Peyer's patch (tissue), 4 donors: ENCODE data around the gene ABHD1. TPM values are rescaled to one million over a fixed set of nuclear protein-coding genes. Genes with fewer than 3 reads are reported as not detected.
A peak's percentile ranks its signal among the peaks of the same experiment; 100 is the strongest.

ENCODE experiments used
- DNase-seq, 3 donors: peaks; one replicate each; pipeline ENCODE4 v3.0.0-alpha.2; 2017 to 2019
- H3K27ac ChIP-seq, 4 donors: fragments of 200-600 bp; sonication (generic); one replicate each; pipeline ENCODE4 v1.5.1; 2016 to 2019
- H3K27me3 ChIP-seq, 2 donors: fragments of 200-600 bp; sonication (generic); one replicate each; pipeline ENCODE4 v1.5.1; 2019
- H3K36me3 ChIP-seq, 3 donors: fragments of 200-600 bp; sonication (generic); one replicate each; pipeline ENCODE4 v1.5.1; 2016 to 2019
- H3K4me1 ChIP-seq, 4 donors: fragments of 200-600 bp; sonication (generic); one replicate each; pipeline ENCODE4 v1.5.1; 2016 to 2019
- H3K4me3 ChIP-seq, 4 donors: fragments of 200-600 bp; sonication (generic); 1 replicate in 3 of 4; 2 replicates in 1 of 4; pipeline ENCODE4 v1.5.1; 2016 to 2019; ENCODE audit warnings: mild to moderate bottlenecking in 1 of 4
- H3K9me3 ChIP-seq, 4 donors: fragments of 200-600 bp; sonication (generic); one replicate each; pipeline ENCODE4 v1.5.1; 2016 to 2019; ENCODE audit warnings: mild to moderate bottlenecking in 1 of 4
- POLR2A ChIP-seq, 2 donors: fragments of 450-650 bp; IDR thresholded peaks; one replicate each; pipeline ENCODE4 v1.5.1; 2017; ENCODE audit warnings: antibody characterized with exemption in 2 of 2, mild to moderate bottlenecking in 2 of 2, moderate library complexity in 2 of 2
- total RNA-seq, 4 donors: library from RNA; depleted of rRNA; stranded (reverse); fragments of >200 nt; gene quantifications; one replicate each; pipeline ENCODE4 v1.1.0, GENCODE V29; 2016
- TF ChIP-seq, protein P1 (sequence below), 6 experiments: fragments of 450-650 bp in 4 of 6; fragments of 200-600 bp in 2 of 6; sonication (generic) in 1 of 6; IDR thresholded peaks; one replicate each; pipeline ENCODE4 v1.5.1; 2017 to 2019; ENCODE audit warnings: antibody characterized with exemption in 6 of 6, mild to moderate bottlenecking in 3 of 6, moderate library complexity in 1 of 6

ABHD1 gene
- total RNA-seq, 4 donors from 2014 or later = 2.8 TPM; not detected in 3

DNA sequence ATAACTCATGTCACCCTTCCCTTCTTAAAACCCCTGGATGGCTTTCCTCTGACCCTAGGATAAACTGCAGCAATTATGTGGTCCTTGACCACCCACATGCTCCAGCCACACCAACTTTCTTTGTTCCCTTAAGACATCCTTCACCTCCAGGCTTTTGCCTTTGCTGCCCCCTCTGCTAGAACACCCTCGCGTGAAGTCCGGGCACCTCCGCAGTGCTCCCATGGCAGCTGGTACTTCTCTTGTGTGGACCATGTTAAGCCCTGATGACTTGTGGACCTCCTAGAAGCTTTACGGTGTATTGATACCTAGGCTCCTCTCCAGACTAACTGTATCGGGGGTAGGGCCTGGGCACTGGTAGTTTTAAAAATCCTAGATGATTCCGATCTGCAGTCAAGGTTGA, 824 bp upstream of the ABHD1 start:
- TF ChIP-seq POLR2A (IDR thresholded peaks at IDR 0.05) = no peak
- TF ChIP-seq, protein P1, sequence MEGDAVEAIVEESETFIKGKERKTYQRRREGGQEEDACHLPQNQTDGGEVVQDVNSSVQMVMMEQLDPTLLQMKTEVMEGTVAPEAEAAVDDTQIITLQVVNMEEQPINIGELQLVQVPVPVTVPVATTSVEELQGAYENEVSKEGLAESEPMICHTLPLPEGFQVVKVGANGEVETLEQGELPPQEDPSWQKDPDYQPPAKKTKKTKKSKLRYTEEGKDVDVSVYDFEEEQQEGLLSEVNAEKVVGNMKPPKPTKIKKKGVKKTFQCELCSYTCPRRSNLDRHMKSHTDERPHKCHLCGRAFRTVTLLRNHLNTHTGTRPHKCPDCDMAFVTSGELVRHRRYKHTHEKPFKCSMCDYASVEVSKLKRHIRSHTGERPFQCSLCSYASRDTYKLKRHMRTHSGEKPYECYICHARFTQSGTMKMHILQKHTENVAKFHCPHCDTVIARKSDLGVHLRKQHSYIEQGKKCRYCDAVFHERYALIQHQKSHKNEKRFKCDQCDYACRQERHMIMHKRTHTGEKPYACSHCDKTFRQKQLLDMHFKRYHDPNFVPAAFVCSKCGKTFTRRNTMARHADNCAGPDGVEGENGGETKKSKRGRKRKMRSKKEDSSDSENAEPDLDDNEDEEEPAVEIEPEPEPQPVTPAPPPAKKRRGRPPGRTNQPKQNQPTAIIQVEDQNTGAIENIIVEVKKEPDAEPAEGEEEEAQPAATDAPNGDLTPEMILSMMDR (IDR thresholded peaks at IDR 0.05) = no peak
- peaks cover 0 to 2% of the 10 kb centered on the region in 2 donors for H3K27me3 ChIP-seq
- H3K27ac ChIP-seq = peak overlapping the region in 1 of 4 donors; percentile 42
- no peak for DNase-seq
- H3K9me3 ChIP-seq = no peaks in the 10 kb centered on the region
- H3K36me3 ChIP-seq = no peaks in the 10 kb centered on the region
- peaks cover 4 to 28% (median 6%) of the 10 kb centered on the region in 4 donors for H3K4me1 ChIP-seq
- H3K4me3 ChIP-seq = peak overlapping the region in 3 of 4 donors; percentile 40 to 68 (median 61)

DNA sequence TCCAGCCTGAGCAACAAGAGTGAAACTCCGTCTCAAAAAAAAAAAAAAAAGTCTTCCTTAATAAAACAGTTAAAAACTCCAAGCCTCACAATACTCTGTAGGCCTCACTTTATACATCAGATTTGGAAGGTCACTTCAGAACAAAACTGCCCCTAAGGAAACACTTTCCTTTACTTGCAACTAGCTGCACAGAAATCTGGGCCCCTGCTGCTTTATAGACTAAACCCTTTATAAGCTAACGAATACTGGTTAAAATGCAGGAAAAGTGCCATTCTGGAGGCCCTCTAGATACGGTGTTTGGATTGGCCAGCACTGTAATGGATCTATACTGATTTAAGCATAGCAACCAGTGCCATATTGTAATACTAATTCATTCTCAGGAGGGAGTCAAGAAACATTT, 1.5 kb downstream of the ABHD1 start:
- Histone ChIP-seq H3K27me3 (no peaks in the 10 kb centered on the region), H3K36me3 (peaks cover 0 to 1% (median 0%) of the 10 kb centered on the region in 3 donors), H3K4me1 (peaks cover 0 to 13% (median 2%) of the 10 kb centered on the region in 4 donors), H3K4me3 (no peak overlapping the region), H3K27ac (no peak overlapping the region), H3K9me3 (no peaks in the 10 kb centered on the region)
- DNase-seq = no peak
- TF ChIP-seq POLR2A (IDR thresholded peaks at IDR 0.05) = no peak
- TF ChIP-seq, protein P1 (IDR thresholded peaks at IDR 0.05) = no peak

DNA sequence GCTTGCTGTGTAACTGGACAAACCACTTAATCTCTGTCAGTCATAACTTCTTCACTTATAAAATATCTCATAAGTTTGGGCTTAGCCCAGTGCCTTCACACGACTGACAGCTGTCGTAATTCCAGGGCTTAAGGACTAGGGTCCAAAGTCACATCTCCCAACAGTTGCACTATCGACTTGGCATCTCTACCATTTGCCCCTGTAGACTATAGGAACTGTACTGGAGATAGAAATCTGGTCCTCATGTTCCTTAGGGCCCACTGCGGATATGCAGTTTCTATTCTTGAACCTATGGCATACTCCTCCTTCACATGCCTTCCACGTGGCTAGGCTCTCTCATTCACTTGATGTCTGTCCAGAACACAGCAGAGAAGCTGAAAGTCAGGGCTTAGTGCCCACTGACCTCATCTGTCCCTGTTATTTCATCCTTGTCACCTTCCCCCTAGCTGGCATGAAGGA, 2.7 kb downstream of the ABHD1 start:
- TF ChIP-seq, protein P1 (IDR thresholded peaks at IDR 0.05) = no peak
- no peak for TF ChIP-seq POLR2A (IDR thresholded peaks at IDR 0.05)
- Histone ChIP-seq H3K27me3 (no peaks in the 10 kb centered on the region), H3K4me3 (no peak overlapping the region), H3K4me1 (peaks cover 0 to 13% (median 2%) of the 10 kb centered on the region in 4 donors), H3K36me3 (peaks cover 0 to 12% (median 0%) of the 10 kb centered on the region in 3 donors), H3K27ac (no peak overlapping the region), H3K9me3 (no peaks in the 10 kb centered on the region)
- DNase-seq = no peak

DNA sequence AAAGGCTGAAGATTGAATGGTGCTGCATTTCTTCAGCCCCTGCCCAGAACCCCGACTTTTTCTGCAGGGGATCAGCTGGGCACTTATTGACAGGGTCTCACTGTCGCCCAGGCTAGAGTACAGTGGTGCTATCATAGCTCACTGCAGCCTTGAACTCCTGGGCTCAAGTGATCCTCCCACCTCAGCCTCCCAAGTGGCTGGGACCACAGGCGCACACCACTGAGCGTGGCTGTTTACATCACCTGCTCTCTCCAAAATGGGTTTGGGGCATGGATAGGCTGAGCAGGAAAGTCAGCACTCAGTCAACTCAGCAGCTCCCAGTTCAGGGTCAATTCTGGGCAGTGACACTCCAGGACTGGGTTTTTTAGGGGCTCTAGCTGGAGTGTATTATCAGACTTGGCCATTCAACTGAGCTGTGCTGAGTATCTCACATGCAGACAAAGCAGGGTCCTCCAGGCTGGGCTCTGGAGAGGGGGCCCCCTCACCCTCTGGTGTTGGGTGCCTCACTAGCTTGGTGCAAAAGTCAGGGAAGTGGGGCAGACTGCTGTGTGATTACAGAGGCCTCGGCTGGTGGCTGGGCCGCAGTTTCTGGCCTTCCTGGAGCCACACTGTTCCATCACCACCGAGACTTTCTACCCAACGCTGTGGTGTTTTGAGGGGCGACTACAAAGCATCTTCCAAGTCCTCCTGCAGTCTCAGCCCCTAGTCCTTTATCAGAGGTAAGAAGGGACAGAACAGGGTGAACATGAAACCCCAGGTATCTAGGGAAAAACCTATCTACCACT, 4.5 kb downstream of the ABHD1 start:
- peaks cover 0 to 15% (median 2%) of the 10 kb centered on the region in 4 donors for H3K4me1 ChIP-seq
- TF ChIP-seq POLR2A (IDR thresholded peaks at IDR 0.05) = no peak
- TF ChIP-seq, protein P1 (IDR thresholded peaks at IDR 0.05) = no peak
- no peak overlapping the region for H3K27ac ChIP-seq
- H3K27me3 ChIP-seq = no peaks in the 10 kb centered on the region
- DNase-seq = no peak
- H3K36me3 ChIP-seq = peaks cover 0 to 26% (median 0%) of the 10 kb centered on the region in 3 donors
- no peaks in the 10 kb centered on the region for H3K9me3 ChIP-seq
- no peak overlapping the region for H3K4me3 ChIP-seq

DNA sequence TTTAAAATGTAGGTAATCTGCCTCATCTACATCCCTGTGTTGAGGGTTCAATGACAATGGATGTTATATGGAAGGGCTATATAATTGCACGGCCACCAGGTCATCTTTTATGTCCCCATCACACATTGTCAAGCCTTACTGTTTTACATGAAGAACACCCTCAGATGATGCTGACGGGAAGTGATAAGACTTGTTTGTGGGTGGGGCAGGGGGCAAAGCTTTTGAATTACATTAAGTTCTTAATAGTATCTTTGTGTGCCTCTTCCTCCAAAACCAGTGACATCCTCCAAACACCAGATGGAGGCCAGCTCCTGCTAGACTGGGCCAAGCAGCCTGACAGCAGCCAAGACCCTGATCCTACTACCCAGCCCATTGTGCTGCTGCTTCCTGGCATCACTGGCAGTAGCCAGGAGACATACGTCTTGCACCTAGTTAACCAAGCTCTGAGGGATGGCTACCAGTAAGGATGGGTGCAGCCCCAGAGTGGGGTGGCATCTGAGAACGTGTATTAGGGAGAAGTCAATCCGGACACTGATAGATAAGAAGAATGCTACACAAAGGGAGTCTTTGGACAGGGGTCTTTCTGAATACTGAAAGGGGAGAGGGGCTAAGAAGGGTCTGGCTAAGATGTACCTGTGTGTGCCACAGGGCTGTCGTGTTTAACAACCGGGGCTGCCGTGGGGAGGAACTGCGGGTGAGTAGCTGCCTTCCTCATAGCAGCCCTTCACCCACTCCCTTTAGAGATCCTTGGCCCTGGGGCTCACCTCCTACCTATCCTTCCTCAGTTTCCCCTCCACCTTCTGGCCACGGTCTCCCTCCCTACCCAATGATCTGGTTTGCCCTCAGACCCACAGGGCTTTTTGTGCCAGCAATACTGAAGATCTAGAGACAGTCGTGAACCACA, 5.3 kb downstream of the ABHD1 start:
- TF ChIP-seq, protein P1 (IDR thresholded peaks at IDR 0.05) = no peak
- TF ChIP-seq POLR2A (IDR thresholded peaks at IDR 0.05) = no peak
- DNase-seq = no peak

More for the DNA sequence above, 5.3 kb downstream of the ABHD1 start:
- H3K27me3 ChIP-seq = no peaks in the 10 kb centered on the region
- H3K4me3 ChIP-seq = no peak overlapping the region
- H3K4me1 ChIP-seq = peaks cover 0 to 16% (median 7%) of the 10 kb centered on the region in 4 donors
- no peak overlapping the region for H3K27ac ChIP-seq
- H3K36me3 ChIP-seq = peaks cover 0 to 26% (median 0%) of the 10 kb centered on the region in 3 donors
- no peaks in the 10 kb centered on the region for H3K9me3 ChIP-seq
